Activated CD8-positive, alpha-beta memory T cell treated with anti-CD3 and anti-CD28 coated beads for 4 hours (primary cell): ENCODE data around the gene TSN.
"Not testable (repeated sequence)": the region's sequence is repeated elsewhere in the genome, so short reads cannot be mapped to it uniquely, and the experiment has no call there.

Source experiments
- DNase-seq, 2 donors: peaks; one replicate each; pipeline ENCODE4 v3.0.0-alpha.2; 2020; ENCODE audit warnings: low read depth in 2 of 2

Gene TSN

GRCh38 chr2:121755237-121756111, at the start of gene TSN:
Gene TSN, plus strand, starts transcription at chr2:121755651. Its CDS starts 129 bp downstream, at chr2:121755780.
- DNase-seq = peak; percentile 93 to 97

GRCh38 chr2:121705958-121706357, 49.5 kb upstream of the TSN start:
- no peak for DNase-seq

DNA sequence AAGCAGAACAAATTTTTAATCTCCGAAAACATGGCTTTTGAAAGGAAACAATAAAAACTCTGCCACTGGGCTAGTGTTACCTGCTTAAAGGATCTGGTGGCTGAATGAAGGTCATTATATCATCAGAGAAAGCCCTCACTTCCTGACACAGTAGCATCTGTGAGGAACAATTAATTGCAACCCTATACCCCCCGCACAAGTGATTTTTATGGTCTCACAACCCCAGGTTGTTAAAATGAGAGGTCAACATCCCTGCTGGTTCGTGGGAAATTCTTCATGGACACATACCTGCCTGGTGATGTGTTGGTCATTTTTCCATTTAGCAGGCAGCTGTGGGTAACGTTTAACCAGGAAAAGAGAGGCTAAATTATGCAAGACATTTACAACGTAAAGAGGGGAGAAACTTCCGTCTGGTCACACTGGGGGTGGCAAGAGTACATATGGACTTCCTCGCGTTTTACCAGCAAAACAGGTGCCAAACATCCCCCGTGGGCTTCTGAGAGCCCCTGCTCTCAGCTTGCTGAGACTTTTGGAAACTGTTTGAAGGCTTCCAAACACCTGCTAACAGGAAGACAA, 48.0 kb upstream of the TSN start:
- DNase-seq = no peak

GRCh38 chr2:121707920-121708361, 47.5 kb upstream of the TSN start:
- no peak for DNase-seq

- no peak for DNase-seq
Observed at GRCh38 chr2:121709776-121710469, 45.5 kb upstream of the TSN start.

DNA sequence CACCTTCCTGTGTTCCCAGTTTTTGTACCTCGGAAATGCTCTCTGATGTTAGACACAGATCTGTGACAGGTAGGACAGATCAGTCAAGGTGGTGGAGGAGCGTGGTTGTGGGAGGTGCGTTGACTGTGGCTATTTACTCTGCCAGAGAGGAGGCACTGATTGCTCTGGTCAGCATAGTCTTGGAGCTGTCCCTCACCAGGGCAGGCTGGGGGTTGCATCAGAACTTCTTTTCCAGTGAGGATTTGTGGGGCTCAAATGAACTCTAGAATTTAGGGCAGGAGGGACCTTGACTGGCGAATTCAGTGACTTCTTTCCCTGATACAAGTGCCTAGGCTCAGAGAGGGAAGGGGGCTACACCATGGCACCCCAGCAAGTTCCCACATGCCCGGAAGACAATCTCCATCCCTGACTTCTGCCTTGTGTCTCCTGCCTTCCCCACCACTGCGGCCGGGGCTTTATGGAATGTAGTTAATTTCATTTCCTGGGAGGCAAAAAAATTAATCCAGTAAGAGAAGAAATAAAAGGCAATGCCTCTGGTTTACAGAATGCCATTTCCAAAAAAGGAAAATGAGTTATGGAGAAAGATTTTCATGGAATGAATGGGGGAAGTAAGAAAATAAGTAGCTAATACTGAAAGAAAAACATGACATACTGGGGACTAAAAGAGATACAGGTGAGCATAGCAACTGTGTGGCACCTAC, 44.8 kb upstream of the TSN start:
- no peak for DNase-seq

GRCh38 chr2:121711481-121711880, 44.0 kb upstream of the TSN start:
- not testable (repeated sequence) for DNase-seq

DNA sequence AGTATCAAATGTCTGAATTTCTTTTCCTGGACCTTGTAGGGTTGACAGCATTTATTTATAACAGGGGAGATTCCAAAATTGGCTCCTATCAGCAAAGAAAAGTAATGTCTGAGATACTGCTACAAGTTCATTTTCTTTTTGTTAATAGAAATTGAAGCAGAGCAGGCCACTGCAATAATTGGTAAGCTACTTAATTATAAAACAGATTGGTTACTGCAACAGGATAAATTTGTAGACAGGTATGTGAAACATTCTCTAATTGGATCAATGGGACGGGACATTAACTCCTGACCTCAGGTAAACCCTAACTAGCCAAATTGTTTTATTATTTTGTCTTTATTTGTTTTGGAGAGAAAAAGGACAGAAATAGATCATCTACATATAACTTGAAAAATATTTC, 39.3 kb upstream of the TSN start:
- no peak for DNase-seq

GRCh38 chr2:121717529-121717928, 37.9 kb upstream of the TSN start:
- no peak for DNase-seq

GRCh38 chr2:121721926-121722325, 33.5 kb upstream of the TSN start:
- DNase-seq = no peak

- no peak for DNase-seq
Observed at GRCh38 chr2:121722479-121722878, 33.0 kb upstream of the TSN start.

DNA sequence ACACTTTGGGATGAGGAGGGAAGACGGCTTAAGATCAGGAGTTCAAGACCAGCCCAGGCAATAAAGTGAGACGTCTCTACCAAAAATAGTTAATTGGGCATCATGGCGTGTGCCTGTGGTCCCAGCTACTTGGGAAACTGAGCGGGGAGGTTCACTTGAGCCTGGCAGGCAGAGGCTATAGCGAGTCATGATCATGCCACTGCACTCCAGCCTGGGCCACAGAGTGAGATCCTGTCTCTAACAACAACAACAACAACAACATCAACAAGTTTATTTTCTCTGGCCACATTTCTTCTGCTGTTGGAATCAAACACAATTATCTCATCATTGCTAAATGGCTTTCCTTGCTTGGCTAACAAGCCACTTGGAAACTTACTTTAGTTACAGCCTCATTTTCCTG, 32.1 kb upstream of the TSN start:
- no peak for DNase-seq

DNA sequence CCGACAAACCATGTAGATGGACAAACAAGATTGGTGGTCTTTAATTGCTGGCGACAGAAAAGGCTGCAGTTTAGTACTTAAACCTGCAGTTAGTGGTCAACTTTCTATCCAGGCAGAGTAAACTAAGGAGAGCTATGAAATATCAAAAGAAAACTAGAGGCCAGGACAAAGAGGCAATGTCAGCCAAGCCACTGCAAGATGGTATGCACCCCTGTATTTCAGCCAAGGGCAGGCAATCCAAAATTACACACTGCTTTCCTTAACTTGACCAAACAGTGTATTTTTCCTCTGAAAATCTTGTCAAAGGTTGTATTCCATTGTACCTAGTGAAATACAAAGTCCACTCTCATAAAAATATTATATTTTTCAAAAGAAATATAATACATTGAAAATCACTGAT, 28.1 kb upstream of the TSN start:
- no peak for DNase-seq

DNA sequence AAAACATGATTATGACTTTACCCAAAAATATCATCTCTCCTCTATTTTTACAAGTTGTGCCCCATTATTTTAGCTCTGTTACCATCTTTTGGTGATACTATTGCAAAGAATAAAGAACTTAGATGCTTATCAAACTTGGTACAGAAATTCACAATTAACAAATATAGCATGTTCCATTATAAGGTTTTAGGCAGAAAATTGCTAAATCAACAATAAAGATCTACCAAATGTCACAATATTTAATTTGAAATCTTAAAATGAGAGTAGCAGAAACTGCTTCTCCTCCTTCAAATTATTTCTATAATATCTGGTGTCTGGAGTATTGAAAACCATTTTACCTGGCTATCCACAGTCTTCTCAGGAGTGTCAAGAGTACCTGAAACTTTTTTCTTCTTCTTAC, 27.5 kb upstream of the TSN start:
- DNase-seq = no peak

GRCh38 chr2:121731366-121731765, 24.1 kb upstream of the TSN start:
- DNase-seq = no peak

GRCh38 chr2:121734544-121734943, 20.9 kb upstream of the TSN start:
- not testable (repeated sequence) for DNase-seq

- DNase-seq = no peak
Observed at GRCh38 chr2:121735518-121736074, 19.9 kb upstream of the TSN start.

DNA sequence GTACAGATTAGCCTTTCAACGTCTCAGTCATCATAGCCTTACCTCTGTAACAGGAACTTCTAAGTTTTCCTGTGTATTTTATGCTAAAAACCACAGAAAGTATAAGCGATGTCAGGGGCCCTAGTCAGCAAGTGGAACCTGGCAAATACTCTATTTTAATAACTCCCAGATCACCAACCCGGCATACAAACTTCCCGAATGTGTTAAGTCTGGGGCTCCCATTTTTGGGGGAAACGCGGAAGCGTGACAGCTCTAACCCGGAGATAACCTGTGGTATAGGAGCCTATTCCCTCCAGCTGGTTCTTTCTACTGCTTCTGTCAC, 19.4 kb upstream of the TSN start:
- DNase-seq = no peak

GRCh38 chr2:121736462-121737336, 18.8 kb upstream of the TSN start, which contains the start of gene NIFK:
Gene NIFK, minus strand, starts transcription at chr2:121736875. Its CDS starts 25 bp downstream, at chr2:121736850.
- DNase-seq = peak; percentile 100

GRCh38 chr2:121740973-121741372, 14.5 kb upstream of the TSN start:
- DNase-seq = no peak

- DNase-seq = no peak
Observed at GRCh38 chr2:121741450-121741849, 14.0 kb upstream of the TSN start.
